GM19468 (cell line): ENCODE measurements around the gene MICAL2.

Experiments used
- ATAC-seq: cut with Tn5 transposase; IDR thresholded peaks from one replicate; pipeline ENCODE4 v1.9.1; 2021; ENCODE audit warnings: mild to moderate bottlenecking, moderate library complexity, moderate number of reproducible peaks; ENCODE audit not compliant: unreplicated experiment; ENCODE audit errors: extremely low read depth

Gene MICAL2

GRCh38 chr11:12274056-12274455 lies 163.7 kb downstream of the MICAL2 start:
- no peak for ATAC-seq

GRCh38 chr11:12274558-12275197 lies 164.3 kb downstream of the MICAL2 start:
- ATAC-seq, result no peak

GRCh38 chr11:12275818-12276217 lies 165.4 kb downstream of the MICAL2 start:
- ATAC-seq, result no peak

- ATAC-seq, result no peak
Observed at GRCh38 chr11:12276356-12276755, 166.0 kb downstream of the MICAL2 start.

- ATAC-seq, result no peak
Observed at GRCh38 chr11:12276831-12277475, 166.6 kb downstream of the MICAL2 start.

GRCh38 chr11:12278766-12279671 lies 168.6 kb downstream of the MICAL2 start:
- ATAC-seq, result no peak

GRCh38 chr11:12279672-12280108 lies 169.3 kb downstream of the MICAL2 start:
- no peak for ATAC-seq

- ATAC-seq, result no peak
Observed at GRCh38 chr11:12280199-12280837, 169.9 kb downstream of the MICAL2 start.

- no peak for ATAC-seq
Observed at GRCh38 chr11:12280838-12281565, 170.6 kb downstream of the MICAL2 start.

GRCh38 chr11:12281571-12282478 lies 171.4 kb downstream of the MICAL2 start:
- no peak for ATAC-seq

GRCh38 chr11:12282676-12283075 lies 172.3 kb downstream of the MICAL2 start:
- no peak for ATAC-seq

- ATAC-seq, result no peak
Observed at GRCh38 chr11:12284316-12285050, 174.1 kb downstream of the MICAL2 start.

- no peak for ATAC-seq
Observed at GRCh38 chr11:12285106-12285505, 174.7 kb downstream of the MICAL2 start.

- no peak for ATAC-seq
Observed at GRCh38 chr11:12285811-12286222, 175.4 kb downstream of the MICAL2 start.

- ATAC-seq, result no peak
Observed at GRCh38 chr11:12286606-12287005, 176.2 kb downstream of the MICAL2 start.

- no peak for ATAC-seq
Observed at GRCh38 chr11:12287009-12287373, 176.6 kb downstream of the MICAL2 start.

- no peak for ATAC-seq
Observed at GRCh38 chr11:12287374-12288211, 177.2 kb downstream of the MICAL2 start.
